ENCODE results near the gene CLDN16.

Gene CLDN16

GRCh38 chr3:190345027-190345821 is 42.7 kb upstream of the CLDN16 start:
- no peak overlapping the region for H3K27ac ChIP-seq (ENCODE audit: low read length)

GRCh38 chr3:190345878-190346277 is 42.1 kb upstream of the CLDN16 start:
- DNase-seq (no peak), ATAC-seq (ENCODE audit: insufficient read depth, low read depth) (no peak)
- H2AFZ ChIP-seq (ENCODE audit: low read depth, low read length): no peak overlapping the region
- H3K27ac ChIP-seq (ENCODE audit: low read length): no peak overlapping the region
- no peaks in the 10 kb centered on the region for H3K4me1 ChIP-seq (ENCODE audit: insufficient read depth, low read length)
- H3K4me3 ChIP-seq (ENCODE audit: low read depth in 1 of 2, low read length in 2 of 2): no peak overlapping the region
- no peak for TF ChIP-seq EZH2 (IDR thresholded peaks at IDR 0.05; ENCODE audit: borderline replicate concordance, low read depth, low read length, severe bottlenecking)
- TF ChIP-seq, protein P1, sequence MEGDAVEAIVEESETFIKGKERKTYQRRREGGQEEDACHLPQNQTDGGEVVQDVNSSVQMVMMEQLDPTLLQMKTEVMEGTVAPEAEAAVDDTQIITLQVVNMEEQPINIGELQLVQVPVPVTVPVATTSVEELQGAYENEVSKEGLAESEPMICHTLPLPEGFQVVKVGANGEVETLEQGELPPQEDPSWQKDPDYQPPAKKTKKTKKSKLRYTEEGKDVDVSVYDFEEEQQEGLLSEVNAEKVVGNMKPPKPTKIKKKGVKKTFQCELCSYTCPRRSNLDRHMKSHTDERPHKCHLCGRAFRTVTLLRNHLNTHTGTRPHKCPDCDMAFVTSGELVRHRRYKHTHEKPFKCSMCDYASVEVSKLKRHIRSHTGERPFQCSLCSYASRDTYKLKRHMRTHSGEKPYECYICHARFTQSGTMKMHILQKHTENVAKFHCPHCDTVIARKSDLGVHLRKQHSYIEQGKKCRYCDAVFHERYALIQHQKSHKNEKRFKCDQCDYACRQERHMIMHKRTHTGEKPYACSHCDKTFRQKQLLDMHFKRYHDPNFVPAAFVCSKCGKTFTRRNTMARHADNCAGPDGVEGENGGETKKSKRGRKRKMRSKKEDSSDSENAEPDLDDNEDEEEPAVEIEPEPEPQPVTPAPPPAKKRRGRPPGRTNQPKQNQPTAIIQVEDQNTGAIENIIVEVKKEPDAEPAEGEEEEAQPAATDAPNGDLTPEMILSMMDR (IDR thresholded peaks at IDR 0.05; ENCODE audit: borderline replicate concordance, extremely low read depth, low read length, poor library complexity, severe bottlenecking): no peak
- H3K27me3 ChIP-seq (ENCODE audit: insufficient read depth, low read length, poor library complexity): no peaks in the 10 kb centered on the region
- no peaks in the 10 kb centered on the region for H3K79me2 ChIP-seq (ENCODE audit: insufficient read depth, low read length)
- no peak overlapping the region for H3K9ac ChIP-seq (ENCODE audit: low read depth, low read length)
- H3K4me2 ChIP-seq (ENCODE audit: insufficient read depth, low read length): no peak overlapping the region
- no peaks in the 10 kb centered on the region for H3K9me3 ChIP-seq (ENCODE audit: insufficient read depth, low read length, severe bottlenecking)
- H3K36me3 ChIP-seq (ENCODE audit: insufficient read depth, low read length): no peaks in the 10 kb centered on the region
- H4K20me1 ChIP-seq (ENCODE audit: insufficient read depth, low read length): no peaks in the 10 kb centered on the region

More at GRCh38 chr3:190345027-190345821, 42.7 kb upstream of the CLDN16 start:
- no peak overlapping the region for H2AFZ ChIP-seq (ENCODE audit: low read depth, low read length)
- no peaks in the 10 kb centered on the region for H3K27me3 ChIP-seq (ENCODE audit: insufficient read depth, low read length, poor library complexity)
- H4K20me1 ChIP-seq (ENCODE audit: insufficient read depth, low read length): no peaks in the 10 kb centered on the region
- H3K36me3 ChIP-seq (ENCODE audit: insufficient read depth, low read length): no peaks in the 10 kb centered on the region
- H3K4me2 ChIP-seq (ENCODE audit: insufficient read depth, low read length): no peak overlapping the region
- no peak overlapping the region for H3K9ac ChIP-seq (ENCODE audit: low read depth, low read length)
- ATAC-seq (ENCODE audit: insufficient read depth, low read depth) (no peak), DNase-seq (no peak)
- H3K4me1 ChIP-seq (ENCODE audit: insufficient read depth, low read length): no peaks in the 10 kb centered on the region
- no peaks in the 10 kb centered on the region for H3K79me2 ChIP-seq (ENCODE audit: insufficient read depth, low read length)
- no peaks in the 10 kb centered on the region for H3K9me3 ChIP-seq (ENCODE audit: insufficient read depth, low read length, severe bottlenecking)
- no peak overlapping the region for H3K4me3 ChIP-seq (ENCODE audit: low read depth in 1 of 2, low read length in 2 of 2)
- TF ChIP-seq, protein P1 (IDR thresholded peaks at IDR 0.05; ENCODE audit: borderline replicate concordance, extremely low read depth, low read length, poor library complexity, severe bottlenecking): no peak
- TF ChIP-seq EZH2 (IDR thresholded peaks at IDR 0.05; ENCODE audit: borderline replicate concordance, low read depth, low read length, severe bottlenecking): no peak

- Histone ChIP-seq H3K27ac (ENCODE audit: low read length) (no peak overlapping the region), H4K20me1 (ENCODE audit: insufficient read depth, low read length) (no peaks in the 10 kb centered on the region), H3K9me3 (ENCODE audit: insufficient read depth, low read length, severe bottlenecking) (no peaks in the 10 kb centered on the region), H3K79me2 (ENCODE audit: insufficient read depth, low read length) (no peaks in the 10 kb centered on the region), H2AFZ (ENCODE audit: low read depth, low read length) (no peak overlapping the region), H3K27me3 (ENCODE audit: insufficient read depth, low read length, poor library complexity) (no peaks in the 10 kb centered on the region), H3K4me3 (ENCODE audit: low read depth in 1 of 2, low read length in 2 of 2) (no peak overlapping the region), H3K4me2 (ENCODE audit: insufficient read depth, low read length) (no peak overlapping the region), H3K36me3 (ENCODE audit: insufficient read depth, low read length) (no peaks in the 10 kb centered on the region), H3K4me1 (ENCODE audit: insufficient read depth, low read length) (no peaks in the 10 kb centered on the region), H3K9ac (ENCODE audit: low read depth, low read length) (no peak overlapping the region)
- no peak for DNase-seq
- no peak for TF ChIP-seq EZH2 (IDR thresholded peaks at IDR 0.05; ENCODE audit: borderline replicate concordance, low read depth, low read length, severe bottlenecking)
- TF ChIP-seq, protein P1 (IDR thresholded peaks at IDR 0.05; ENCODE audit: borderline replicate concordance, extremely low read depth, low read length, poor library complexity, severe bottlenecking): no peak
- ATAC-seq (ENCODE audit: insufficient read depth, low read depth): no peak
These were observed 41.4 kb upstream of the CLDN16 start for GRCh38 chr3:190346541-190346940.

All from DND-41 (cell line).